IPS-NIHi7 (cell line): Measurements from ENCODE around the gene ELMO2.
"Not testable (repeated sequence)": the region's sequence is repeated elsewhere in the genome, so short reads cannot be mapped to it uniquely, and the experiment has no call there.

ENCODE experiments used
- DNase-seq: peaks from one replicate; pipeline ENCODE4 v3.0.0; 2012; ENCODE audit warnings: mixed read lengths; ENCODE audit errors: extremely low spot score

ELMO2 gene

DNA sequence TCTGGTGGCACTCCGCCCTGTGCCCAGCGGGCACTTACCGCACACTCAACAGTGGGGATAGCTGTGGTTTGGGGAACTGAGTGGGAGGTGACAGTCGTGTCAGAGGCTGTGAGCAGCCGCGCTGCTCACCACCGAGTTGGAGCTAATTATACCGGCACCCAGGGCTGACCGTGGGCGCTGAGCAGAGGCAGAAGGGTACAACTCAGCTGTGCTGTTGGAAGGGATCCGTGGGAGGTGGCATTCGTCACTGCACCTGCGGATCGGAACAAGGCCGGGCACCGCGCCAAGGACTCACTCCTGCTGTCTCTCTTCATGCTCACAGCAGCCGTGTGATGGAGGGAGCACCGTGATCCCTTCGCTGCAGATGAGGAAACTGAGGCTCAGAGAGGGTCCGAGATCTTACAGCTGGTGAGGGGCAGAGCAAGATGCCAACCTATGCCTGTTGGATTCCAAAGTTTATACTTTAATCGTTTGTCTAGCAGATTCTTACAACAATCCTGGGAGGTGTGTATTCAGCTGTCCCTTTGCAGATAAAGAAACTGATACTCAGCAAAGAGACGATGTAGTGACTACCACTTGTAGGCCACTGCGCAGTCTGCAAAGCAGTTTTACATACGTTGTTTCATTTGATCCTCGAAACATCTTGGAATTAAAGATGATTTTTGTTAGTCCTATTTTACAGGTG lies 713 bp upstream of the ELMO2 start:
- no peak for DNase-seq

DNA sequence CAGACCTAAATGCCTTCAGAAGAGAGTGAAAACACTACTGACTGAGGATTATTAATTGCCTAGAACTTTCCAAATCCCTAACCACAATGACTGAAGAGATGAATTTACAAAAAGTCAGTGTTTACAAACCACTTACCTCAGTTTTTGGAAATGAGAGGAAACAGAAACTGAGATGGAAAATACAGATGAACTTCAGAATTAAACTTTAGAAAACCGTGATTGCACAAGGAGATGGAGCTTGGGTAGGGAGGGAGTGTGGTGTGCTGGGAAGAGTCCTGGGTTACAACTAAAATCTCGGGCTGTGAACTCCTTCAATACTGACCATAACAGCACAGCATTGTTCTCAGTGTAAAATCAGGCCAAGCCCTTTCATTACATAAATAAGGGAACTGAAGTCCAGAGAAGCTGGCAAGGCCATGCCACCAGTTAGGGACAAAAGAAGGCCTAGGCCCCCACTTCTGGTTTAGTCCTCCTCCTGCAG lies 4.0 kb downstream of the ELMO2 start:
- DNase-seq, result no peak

DNA sequence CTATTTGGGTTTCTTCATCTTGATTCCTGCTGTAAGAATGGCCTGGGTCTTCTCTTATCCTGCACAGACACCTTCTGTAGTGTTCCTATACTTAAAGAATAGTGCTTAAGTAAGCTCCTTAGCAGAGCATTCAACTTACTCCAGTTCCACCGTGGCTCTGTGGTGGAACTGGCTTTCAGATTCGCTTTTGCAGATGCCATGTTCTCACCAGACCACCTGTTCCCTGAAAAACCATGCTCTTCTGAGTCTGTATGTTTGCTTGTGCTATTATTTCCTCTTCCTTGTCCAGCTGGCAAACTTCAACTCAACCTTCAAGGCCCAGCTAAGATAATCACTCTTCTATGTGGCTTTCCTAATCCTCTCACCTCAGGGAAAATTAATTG lies 4.9 kb downstream of the ELMO2 start:
- no peak for DNase-seq

DNA sequence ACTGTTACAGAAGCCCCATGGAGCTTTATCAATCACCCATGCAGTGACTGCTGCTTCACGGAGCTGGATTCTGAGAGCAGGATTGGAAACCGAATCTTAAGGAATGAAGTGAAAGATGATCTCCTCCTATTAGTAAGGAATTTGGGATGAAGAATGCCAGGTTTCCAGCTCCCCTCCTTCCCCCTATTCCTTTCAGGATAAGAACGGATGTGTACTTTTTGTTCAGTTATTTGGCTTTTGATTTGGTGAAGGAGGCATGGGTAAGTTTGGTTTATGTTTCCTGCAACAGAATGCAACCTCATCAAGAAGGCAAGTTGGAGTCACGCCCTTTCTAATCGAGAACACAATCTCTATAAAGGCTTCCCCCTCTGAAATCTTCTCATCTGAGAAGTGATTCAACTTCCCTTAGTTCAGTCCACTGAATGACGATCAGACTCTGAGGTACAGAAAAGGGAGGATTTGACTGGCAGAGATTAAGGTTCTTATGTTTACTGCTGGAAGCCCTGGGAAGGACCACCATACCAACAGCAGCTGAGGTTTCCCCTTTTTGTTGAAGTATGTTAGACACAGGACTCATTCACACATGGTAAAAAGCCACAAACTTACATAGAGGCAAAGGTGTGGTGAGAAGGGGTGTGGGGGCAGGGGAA lies 5.5 kb downstream of the ELMO2 start:
- no peak for DNase-seq

DNA sequence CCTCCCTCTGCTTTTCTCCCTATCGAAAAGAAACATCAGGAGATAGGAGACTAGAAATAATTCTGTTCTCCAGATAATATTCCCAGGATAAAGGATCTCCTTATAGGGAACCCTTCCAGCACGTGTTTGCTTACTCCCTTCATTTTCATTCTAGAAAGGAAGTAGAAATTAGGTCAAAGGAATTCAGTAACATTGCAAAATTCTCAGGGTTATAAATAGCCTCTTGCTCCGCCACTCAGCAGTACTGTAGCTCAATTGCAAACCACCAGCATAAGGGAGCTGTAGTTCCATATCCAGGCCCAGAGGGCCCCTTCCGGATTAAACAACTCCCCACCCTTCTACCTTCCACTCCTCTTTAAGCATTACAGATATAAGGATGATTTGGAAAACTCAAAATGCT lies 6.2 kb downstream of the ELMO2 start:
- no peak for DNase-seq

DNA sequence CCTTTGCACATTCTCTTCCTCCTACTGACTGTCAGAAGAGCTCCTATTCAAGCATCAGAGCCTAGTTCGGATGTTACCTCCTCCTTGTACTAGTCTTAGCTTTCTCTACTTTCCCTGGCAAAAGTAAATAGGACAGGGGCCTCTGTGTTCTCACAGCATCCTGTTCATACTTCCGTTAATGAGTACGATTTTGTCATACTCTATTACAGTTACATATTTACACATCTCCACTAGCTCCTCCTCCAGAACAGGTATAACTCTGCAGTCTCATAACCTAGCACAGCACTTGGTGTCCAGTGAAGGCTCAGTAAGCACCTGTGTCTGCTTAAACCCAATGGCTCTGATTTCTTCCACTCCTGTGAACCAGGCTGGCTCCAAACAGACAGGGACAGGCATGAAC lies 7.0 kb downstream of the ELMO2 start:
- DNase-seq, result no peak

DNA sequence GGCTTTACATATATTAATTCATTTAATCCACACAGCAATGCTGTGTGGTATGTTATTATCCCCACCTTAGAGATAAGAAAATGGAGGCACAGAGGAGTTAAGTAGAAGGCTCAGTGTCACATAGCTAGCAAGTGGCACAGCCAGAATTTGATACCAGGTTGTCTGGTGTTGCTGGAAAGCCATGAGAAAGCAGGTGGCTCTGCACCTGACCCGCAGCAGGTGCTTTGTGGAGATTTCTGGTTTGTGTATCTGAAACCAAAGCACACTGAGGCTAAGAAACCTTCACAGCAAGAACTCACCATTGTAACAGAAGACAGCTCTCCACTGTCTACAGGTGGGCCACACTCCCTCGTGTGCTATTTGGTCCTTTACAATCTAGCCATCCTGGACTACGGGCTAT lies 7.5 kb downstream of the ELMO2 start:
- no peak for DNase-seq

DNA sequence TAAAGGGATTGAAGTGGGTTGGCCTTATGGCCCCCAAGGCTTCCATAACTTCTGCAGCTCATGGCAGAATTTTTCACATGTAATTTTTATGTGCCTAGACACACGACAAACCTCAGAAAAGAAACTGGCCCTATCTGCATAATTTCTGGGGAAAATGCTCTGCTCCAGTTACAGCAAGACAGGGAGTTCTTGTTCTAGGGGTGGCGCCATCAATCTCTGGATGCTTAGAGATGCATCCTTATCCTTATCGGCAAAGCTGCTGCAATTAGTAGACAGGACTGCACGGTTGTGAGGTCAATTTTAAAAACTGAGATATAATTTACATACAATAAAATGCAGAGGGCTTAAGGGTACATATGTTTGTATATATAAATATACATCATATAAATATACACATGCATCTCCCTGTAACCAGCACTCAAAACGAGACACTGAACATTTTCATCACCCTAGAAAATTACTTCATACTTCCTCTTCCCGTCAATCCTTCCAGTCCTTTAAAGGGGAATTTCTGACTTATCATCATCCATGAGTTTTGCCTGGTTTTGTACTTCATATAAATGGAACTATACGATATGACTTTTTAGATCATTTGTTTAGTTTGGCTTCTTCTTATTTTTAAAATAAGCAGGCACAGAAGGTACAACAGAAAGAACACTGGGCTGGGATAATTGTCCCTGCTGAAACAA lies 10.2 kb downstream of the ELMO2 start:
- DNase-seq, result no peak

DNA sequence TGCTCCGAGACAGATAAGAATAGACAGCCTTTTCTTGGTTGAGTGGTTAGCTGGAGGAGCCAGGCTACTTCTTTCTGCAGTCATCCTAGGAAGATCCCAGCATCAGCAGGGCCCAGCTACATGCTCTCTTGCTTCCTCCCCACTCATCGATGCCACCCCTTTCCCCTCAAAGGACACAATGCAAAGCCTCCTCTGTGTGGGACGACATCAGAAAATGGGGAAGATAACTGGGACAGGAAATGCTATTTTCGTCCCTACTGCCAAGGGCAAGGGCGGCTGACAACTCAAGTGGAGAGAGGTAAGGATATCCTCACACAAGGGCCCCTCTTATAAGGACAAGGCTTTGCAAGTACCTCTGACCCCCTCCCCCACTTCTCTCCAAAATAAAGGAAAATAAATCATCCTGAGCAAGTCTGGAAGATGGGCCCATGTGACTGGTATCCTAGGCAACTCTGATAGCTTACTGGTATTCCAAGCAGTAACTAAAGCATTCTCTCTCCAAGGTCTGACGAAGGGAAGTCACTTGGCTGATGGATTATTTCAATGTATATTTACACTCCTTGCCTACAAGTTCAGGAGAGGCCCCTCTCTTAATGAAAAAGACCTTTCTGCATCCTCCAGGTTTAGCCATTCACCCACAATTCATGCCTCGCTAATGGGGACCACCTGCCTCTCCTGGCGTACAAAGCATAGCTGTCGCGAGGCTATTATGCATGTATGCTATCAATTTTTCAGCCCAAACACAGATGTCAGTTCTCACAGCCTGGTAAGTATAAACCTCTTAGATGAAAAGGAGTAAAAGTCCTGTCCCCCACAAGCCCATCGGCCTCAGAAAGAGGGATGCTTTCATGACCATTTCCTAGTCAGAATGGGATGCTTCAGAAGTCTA lies 11.3 kb downstream of the ELMO2 start:
- DNase-seq, result no peak

DNA sequence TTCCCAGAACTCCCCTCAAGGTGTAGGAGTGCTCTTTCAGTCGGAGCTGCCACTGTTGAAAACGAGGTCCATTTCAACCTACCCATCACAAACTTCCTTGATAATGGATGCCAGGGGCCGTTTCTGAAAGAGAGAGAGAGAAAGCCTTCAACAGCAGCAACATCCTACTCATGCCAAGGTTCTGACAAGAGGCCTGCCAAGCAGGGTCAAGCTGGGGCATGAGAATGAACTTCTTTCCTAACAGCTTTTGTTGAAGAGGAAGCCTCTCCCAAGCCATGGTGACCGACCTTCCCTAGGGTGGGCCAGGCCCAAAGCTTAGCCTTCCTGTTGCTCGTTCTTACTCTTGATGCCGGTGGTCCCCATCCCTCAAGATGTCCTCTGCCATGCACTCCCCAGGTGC lies 12.4 kb downstream of the ELMO2 start:
- DNase-seq, result no peak

DNA sequence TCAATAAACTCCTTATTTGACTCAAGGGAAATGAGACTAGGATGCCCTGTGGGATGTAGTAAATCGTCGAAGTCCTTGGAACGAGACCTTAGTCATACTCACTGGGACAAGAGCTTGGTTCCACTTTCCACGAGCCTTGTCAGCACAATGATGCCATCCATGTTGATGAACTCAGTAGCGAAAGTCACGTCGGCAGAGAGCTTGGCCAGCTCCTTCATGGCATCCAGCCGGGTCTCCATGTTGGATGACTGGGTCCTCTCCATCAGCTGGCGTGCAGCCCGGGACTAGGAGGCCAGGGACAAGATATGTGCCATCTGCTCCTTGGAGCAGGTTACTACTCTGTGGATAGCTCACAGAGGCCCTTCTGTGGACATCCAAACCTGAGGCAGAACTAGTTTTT lies 17.5 kb downstream of the ELMO2 start:
- DNase-seq, result no peak

DNA sequence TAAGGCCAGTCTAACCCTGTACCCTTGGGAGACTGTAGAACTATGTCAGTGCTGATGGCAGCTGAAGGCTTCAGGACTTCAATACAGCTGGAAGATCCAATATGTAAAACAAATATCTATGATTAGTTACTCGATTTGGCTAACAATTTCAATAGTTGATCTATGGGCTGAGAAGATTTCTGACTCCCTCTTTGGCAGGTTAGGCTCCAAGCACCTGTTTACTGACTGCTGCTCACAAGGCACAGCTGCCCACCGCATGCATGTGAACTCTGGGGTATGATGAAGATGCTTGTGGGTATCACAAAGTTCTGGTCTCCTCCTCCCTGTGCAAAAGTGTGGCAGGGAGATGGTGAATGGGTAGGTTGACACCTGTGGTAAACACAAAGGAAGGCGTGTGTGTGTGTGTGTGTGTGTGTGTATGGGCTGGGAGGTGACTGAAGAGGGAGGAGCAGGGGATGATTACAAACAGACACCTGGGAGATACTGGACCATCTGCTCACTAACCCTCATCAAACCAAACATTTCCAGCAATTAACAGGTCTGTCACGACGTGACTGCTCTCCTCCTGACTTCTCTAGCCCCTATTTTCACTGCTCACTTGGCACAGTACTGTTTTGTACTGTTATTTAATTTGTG lies 18.1 kb downstream of the ELMO2 start:
- DNase-seq, result no peak

DNA sequence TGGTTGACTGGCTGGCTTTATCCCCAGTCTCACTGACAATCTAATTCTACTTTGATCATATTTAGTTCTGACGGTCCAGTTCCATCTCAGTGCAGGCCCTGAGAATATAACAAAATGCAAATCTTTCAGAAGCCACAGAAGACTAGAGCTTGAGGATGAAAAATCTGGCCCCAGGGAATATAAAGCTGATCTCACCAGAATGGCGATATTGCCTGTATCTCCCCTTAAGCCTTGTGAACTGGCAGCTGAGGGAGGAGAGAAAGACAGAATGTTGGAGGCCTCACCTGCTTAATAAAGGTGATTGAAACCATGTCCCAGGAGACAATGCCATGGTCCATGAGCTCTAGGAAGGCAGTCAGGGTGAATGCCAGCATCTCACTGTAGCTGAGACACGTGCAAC lies 19.4 kb downstream of the ELMO2 start:
- not testable (repeated sequence) for DNase-seq

DNA sequence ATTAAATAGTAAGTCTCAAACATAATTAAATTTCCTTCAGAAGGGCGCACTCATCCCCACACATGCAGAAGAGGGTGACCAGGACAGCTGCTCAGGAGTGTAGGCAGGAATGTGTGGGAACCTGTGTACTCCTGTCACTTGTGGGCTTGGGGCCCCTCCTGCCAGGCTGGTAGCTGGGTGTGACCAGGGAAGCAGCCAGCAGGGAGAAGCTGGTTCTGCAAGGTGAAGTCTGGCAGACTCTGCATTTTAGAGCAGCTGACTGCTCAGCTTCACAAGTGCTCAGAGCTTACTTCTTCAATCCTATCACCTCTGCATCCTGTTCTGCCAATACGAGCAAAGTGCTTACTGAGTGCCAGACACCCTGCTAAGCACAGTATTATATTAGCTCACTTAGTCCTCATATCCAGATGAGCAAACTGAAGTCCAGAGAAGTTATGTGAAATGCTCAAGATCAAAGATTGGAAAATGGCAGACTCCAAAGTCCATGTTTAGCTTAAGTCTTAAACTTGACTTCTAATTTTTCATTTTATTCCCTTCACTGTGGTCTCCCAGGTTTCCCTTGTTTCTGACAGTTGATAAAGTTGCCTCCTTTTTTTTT lies 27.9 kb downstream of the ELMO2 start:
- no peak for DNase-seq

DNA sequence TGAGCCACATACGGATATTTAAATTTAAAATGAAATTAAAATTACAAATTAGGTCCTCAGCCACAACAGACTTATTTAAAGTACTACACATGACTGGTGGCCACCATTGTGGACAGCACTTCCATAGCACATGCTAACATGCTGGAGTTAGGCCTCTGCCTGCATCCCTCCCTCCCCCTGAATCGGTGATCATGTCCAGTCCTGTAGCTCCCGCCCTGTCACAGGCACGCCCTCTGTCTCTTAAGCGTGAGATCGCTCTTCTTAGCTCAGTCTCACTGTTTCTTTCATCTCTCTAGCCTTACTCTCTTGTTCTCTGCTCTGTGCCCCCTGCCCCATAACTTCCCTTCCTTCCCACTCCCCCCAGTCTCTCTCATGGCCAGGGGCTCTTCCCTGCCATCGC lies 28.9 kb downstream of the ELMO2 start:
- no peak for DNase-seq

DNA sequence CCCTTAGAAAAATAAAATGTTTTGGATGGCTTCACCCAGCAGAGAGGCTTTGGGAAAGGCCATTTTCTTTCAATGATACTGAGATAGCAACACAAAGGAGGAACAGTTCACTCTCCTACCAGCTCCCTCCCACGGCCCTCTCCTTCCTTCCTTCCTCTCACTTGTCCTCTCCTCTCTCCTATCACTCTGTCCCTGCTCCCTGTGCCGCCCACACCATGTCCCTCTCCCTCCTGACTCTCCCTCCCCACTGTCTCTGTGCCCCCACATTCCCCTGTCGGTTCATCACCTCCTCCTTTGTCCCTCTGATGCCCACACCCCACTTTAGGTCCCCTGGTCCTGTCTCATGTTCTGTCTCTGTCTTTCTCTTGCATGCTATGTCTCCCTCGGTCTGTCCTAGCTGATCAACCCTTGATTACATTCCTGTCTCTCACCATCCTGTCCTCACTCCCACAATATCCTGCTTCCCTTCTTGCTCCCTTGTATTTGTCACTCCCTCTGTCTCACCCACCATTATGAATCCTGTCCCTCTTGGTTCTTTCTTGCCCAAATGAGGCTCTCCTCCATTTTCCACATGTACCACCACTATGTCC lies 30.1 kb downstream of the ELMO2 start:
- DNase-seq, result no peak

DNA sequence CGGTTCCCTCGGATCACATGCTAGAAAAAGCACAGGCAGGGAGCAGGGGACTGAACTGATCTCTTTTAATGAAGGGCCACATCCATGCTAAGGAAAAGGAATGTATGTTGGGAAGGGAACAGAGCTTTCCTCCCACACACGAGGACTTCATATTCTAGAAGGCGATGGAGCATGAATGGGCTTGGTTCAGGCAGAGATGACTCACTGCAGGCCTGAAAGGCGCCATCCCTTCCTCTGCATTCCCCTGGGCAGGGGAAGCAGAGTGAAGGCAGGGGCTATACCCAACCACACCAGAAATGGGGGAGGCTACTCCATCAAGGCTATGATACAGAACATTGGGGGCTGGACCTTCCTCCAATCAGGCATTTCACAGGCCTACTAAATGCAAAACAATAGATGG lies 30.6 kb downstream of the ELMO2 start:
- DNase-seq, result no peak

DNA sequence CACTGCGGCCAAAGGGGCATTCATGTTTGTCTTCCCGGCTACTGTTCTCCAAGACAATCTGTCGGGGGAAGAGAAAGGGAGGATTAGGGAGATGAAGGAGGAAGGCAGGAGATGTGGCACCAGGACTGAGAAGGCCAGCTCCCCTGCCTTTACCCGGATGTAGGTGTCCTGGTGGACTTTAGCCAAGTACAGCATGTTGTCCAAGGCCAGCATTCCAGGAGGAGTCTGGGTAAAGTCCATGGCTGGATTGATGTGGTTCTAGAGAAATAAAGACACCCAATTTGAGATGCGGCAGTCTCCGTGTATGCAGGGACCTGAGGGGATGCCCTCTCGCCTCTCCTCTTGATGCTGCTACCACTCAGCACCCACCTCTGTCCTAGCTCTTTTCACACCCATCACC lies 32.0 kb downstream of the ELMO2 start:
- no peak for DNase-seq

DNA sequence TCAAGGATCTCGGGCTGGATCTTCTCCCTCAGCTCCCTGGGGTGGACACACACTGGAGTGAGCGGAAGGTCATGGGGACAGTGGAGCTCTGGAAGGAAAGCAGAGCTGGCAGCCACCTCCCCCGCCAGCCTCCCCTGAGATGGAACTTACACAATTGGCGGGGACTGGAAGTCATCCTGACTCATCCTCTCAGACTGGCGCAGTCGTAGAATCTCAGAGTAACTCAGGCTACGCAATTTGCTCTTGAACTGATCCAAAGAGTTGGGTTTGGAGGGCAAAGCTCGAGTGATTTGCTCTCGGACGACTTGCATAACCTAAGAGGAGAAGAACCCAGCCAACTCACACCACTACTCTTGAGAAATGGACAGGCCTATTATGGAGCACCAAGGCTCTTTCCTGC lies 34.8 kb downstream of the ELMO2 start:
- DNase-seq, result no peak

DNA sequence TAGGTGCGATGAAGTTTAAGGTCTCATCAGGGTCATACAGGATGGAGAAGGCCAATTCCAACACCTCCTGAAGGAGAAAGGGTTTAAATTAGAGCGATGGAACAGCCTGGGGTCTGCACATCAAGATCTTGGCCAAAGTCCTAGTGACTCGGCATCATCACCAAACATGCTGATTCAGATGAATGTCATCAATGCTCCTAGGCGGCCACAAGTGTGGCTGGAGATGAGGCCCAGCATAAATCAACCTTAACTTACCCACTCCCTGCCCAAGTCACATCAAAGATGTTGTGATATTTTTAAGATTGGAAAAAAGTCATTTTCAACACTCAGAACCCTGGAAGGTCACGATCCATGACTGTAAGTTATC lies 37.5 kb downstream of the ELMO2 start:
- DNase-seq, result no peak
